CD4-positive, alpha-beta T cell treated with Interleukin-12 subunit alpha and Interleukin-12 subunit beta, for 1 hour (primary cell): ENCODE measurements around the gene DND1.
A peak's percentile ranks its signal among the peaks of the same experiment; 100 is the strongest.
"Not testable (repeated sequence)": the region's sequence is repeated elsewhere in the genome, so short reads cannot be mapped to it uniquely, and the experiment has no call there.

Experiments used
- DNase-seq: peaks from one replicate; pipeline ENCODE4 v3.0.0-alpha.2; 2020

The DND1 gene

DNA sequence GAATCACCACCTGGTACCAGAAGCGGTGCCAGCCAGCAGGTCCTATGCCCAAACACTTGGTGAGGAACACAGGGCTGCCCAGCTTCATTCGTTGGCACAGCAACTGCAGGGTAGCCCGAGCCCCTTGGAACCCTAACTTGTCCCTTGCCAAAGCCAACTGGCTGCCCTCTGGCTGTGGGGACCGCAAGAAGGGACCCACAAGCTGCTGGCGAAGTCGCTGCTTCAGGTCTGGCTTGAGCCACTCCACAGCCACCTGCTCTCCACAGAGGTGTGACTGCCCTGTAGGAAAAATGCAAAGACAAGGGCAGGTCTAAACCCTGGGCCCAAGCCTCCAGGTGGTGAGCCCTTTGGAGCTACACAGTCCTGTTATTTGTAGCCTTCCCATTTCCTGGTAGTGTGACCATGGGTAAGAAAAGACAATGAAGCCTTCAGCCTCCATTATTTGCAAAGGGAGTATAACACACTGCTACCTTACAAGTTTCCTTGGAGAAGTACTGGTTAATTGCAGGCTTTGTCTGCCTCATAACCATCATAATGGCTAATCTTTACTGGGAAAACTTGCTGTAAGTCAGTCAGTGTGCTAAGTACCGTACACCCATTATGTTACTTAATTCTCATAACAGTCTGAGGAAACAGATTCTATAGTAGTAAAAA is 1.8 kb downstream of the DND1 start:
- no peak for DNase-seq

DNA sequence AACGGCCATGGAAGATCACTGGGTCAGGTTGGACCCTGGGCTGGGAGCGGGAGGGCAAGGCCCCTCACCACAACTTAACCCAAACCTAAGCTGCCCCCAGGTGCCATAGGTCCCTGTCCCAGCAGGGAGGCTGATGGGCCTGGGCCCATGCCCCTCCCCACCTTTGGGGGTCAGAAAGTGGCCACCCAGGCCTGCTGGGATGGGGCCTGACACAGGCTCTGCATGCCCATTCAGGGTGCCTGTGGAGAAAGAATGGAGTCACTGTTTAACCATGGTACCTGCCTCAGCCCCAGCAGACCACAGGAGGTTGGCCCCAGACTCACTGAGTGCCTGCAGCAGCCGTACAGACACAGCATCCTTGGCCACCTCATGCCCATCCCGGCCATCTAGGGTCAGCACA is 2.3 kb downstream of the DND1 start:
- not testable (repeated sequence) for DNase-seq

DNA sequence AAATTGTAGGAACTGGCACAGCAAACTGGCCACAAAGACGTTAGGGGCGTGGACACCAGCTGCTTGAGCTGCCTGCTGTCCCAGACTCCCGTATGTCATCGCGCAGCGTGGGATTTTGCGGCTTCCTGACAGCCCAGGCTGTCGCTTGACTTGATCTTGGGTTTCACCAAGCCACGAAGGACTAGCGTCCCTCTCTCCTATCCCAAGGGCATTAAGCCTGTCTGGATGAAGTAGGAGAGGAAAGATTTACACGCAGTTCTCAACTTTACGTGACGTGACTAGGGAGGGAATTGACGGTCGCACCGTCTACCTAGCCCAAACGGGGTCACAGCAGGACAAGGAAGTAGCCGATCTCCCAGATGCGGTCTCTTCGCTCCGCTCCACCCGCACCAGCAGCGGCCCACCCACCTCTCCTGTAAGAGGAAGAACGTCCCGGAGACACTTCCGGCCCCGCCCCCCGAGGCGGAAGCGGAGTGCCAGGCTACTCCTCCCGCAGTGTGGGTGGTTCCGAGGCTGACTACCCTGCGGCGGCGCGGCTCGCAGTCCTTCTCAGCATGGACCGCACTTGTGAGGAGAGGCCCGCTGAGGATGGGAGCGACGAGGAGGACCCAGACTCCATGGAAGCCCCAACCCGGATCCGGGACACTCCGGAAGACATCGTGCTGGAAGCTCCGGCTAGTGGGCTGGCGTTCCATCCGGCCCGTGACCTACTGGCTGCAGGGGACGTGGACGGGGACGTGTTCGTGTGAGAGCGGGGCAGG is 8.8 kb downstream of the DND1 start, which contains the start of gene WDR55:
Gene WDR55 (plus strand): TSS at position 546 of the 761 bp plus-strand sequence. CDS start 9 bp downstream, at position 555.
- DNase-seq = peak; percentile 94

DNA sequence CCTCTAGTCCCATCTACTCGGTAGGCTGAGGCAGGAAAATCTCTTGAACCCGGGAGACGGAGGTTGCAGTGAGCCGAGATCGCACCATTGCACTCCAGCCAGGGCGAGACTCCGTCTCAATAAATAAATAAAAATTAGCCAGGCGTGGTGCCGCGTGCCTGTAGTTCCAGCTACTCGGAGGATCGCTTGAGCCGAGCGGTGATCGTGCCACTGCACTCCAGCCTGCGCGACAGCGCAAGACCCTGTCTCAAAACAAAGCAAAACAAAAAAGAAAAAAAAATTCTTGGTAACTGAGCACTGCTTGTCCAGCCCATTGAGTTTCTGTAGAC is 9.4 kb downstream of the DND1 start:
- DNase-seq = no peak

DNA sequence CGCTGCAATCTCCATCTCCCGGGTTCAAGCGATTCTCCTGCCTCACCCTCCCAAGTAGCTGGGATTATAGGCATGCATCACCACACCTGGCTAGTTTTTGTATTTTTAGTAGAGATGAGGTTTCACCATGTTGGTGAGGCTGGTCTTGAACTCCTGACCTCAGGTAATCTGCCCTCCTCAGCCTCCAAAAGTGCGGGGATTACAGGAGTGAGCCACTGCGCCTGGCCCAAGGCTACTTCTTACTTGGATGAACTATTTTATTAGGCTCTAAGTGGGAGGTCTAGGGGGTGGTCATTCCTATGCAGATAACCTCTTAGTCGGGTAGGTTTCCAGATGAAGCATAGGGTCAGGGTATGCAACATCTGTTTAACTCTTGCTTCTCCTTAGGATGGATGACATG is 13.0 kb downstream of the DND1 start:
- not testable (repeated sequence) for DNase-seq

DNA sequence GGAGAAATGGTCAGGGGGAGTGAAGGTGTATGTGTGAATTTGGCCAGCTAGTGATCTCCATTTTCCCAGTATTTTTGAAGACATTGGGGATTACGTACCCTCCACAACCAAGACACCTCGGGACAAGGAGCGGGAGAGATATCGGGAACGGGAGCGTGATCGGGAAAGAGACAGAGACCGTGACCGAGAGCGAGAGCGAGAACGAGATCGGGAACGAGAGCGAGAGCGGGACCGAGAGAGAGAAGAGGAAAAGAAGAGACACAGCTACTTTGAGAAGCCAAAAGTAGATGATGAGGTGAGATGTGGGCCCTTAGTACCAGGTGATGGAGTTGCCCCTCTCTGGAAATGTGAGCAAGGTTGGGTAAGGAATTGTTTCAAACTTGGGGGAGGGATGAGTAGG is 14.5 kb downstream of the DND1 start:
- DNase-seq = no peak

DNA sequence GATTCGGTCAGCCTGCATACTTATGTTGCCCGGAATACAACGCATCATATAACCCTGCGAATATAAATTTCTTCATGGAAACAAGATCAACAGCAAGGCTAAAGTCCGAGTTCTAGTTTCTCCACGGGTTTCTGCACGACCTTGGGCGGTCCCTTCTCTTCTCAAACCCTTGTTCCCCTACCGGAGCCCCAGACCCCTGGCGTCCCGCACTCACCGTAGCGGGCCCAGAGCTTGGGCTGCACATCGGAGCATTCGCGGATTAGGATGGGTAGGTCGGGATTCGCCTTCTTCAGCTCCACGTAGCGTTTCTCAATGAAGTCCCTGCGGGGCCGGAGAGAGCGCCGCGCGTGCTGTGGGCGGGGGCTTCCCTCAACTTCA is 26.3 kb downstream of the DND1 start:
- DNase-seq = no peak

DNA sequence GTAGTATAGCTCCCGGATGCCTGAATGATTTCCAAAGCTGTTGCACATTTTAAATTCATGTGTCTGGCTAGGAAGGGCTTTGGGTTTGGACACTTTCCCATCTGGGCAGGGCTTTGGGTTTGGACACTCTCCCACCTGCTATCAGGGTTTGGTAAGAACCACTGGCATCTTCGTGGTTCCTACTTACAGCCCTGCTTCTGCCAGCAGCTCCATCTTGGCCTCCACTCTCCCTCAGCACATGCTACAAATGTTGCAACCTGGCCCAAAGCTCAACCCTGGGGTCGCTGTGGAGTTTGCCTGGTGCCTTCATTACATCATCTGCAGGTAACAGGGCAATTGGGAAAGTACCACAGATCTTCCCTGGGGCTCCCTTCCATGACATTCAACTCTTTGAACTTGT is 30.7 kb downstream of the DND1 start:
- DNase-seq = no peak

DNA sequence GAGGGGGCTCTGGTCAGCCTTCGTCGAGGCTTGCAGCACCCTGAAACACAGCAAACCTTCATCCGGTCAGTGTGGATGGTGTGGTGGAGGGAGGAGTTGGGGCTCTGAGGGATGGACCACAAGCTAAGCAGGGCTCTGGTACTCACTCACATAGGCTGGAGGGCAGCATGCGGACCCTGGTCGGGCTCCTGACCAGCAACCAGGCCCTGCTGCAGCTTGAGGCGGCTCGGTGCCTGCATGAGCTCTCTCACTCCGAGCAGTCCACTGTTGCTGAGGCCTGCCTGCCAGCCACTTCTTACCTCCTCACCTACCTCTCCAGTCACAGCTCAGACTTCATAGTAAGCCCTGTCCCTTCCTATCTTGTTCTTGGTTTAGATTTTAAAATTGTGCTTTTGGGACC is 31.7 kb downstream of the DND1 start:
- no peak for DNase-seq

DNA sequence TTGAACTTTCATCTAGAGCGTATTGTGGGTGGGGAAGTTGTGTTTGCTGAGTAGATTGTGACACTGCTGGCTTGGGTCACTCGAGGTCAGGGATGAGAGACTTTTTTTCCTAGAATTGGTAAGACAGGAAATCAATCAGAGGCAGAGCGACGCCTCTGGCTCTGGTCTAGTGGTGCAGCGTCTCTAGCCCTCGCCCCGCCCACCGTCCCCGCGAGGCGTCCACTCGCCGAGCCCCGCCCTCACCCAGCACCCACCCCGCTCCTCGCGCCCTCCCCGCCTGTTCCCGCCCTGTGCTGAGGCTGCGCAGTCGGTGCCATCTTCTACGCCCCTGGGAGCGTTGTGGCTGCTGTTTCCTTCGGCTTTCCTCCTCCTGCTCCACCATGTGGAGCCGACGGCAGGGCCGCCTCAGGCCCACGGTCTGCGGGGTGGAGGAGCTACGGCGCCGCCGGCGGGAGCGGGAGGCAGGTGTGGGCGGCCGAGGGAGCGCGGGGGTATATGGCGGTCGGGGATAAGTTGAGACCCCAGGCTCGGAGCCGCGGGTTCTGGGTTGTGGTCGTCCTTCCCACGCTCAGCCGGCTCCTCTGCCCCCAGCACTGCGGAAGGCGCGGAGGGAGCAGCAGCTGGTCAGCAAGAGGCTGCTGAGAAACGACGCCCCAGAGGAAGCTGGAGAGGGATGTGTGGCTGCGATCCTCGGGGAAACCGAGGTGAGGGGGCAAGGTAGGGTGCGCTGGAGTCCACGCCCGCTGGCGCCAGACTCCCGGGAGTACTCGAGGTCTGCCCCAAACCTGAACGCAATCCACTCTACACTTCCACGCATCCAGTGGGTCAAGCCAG is 34.0 kb downstream of the DND1 start, which contains the start of gene TMCO6:
Gene TMCO6 (plus strand): TSS at position 304 of the 834 bp plus-strand sequence. CDS start 77 bp downstream, at position 381.
- peak; percentile 97 for DNase-seq

DNA sequence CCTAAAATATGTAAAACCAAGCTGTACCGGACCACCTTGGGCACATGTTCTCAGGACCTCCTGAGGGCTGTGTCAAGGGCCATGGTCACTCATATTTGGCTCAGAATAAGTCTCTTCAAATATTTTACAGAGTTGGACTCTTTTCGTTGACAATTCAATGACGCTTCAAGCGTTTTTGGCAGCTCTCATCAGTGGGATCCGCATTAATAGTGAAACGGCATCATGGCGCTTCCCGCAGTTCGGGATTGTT is 34.6 kb downstream of the DND1 start:
- DNase-seq = not testable (repeated sequence)

DNA sequence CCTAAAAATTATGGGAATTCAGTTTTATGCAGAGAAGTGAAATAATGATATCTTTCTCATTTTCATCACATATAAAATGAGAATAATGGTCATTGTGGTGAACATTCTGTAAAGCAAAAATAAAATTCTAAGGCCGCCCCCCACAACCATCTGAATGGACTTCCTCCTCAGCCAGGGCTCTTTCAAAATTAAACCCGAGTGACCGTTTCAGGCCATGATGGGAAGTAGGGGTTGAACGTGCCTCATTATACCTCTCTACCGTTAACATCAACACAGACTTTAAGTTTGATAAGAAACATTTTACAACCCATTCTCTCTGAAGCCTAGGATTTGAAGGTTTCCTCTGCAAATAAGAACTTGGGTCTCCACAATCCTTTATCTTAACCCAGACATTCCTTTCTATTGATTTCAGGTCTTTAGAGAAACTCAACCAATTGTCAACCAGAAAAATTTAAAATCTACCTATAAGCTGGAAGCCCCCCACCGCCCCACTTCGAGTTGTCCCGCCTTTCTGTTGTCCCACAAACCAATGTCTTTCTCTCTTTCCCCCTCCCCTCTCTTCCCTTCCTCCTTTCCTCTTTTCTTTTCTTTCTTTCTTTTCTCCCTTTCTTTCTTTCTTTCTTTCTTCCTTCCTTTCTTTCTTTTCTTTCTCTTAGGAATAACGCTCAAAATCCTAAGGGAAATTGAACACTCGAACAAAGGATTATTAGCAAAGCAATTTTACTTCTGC is 35.8 kb downstream of the DND1 start:
- DNase-seq = no peak

DNA sequence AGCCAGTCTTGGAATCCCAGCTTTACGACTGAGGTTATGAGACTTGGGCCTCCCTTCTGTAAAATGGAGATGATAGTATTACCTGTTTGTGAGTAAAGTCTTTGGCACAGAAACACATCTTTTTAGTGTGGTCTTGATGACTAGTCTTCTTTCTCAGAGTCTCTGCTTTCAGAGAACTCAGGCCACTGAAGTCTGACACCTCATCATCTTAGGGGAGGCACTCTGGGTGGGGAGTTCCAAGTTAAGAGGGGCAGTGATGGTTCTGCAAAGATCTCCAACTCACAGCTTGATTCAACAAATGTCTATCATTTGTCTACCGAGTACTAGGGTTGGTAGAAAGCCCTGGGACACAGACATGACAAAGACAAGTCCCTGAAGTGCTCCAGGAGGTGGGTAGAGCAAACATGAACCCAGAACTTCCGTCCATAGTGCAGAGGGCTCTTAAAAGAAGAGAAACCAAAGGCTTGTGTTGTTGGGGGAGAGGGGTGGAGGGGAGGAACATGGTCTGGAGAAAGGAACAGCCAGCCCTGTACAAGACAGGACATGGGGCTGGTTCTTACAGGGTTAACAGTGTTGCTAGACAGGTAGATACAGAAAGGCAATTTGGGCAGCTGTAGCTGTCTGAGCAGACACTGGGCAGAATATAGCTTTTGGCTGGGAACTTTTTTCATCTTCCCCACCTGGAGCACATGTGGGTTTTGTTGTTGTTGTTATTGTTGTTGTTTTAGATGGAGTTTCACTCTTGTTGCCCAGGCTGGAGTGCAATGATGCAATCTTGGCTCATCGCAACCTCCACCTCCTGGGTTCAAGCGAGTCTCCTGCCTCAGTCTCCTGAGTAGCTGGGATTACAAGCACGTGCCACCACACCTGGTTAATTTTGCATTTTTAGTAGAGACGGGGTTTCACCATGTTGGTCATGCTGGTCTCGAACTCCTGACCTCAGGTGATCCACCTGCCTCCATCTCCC is 37.8 kb downstream of the DND1 start:
- no peak for DNase-seq

DNA sequence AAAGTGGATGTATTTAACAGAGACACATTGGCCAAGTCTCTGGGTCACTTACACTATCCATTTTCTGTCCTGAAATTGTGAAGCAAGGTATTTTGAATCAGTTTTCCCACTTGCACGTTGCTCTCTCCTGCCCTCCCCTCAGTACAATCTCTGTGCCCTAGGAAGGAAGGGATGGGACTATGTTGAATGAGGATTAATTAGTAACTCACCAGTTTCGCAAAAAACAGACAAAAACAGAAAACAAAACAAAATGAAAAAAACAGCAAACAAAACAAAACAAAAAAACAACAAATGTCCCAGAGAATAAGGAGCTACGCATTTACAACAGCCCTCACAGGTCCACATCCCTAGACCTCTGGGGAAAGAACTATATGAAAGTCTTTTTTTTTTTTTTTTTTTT is 39.3 kb downstream of the DND1 start:
- DNase-seq = no peak

DNA sequence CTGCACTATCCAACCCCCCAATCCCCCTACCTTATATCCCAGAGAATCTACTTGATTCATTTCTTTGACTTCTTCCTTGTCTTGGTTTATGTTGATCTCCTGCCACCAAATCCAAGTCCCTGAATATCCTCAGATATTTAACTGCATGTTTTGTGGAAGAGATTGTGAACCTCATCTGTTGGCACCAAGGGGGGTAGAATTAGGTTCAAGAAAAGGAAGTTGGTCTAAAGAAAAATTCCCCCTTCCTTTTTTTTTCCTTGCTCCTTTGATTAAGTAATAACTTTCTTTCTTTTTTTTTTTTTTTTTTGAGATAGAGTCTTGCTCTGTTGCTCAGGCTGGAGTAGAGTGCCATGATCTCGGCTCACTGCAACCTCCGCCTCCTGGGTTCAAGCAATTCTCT is 39.9 kb downstream of the DND1 start:
- no peak for DNase-seq

DNA sequence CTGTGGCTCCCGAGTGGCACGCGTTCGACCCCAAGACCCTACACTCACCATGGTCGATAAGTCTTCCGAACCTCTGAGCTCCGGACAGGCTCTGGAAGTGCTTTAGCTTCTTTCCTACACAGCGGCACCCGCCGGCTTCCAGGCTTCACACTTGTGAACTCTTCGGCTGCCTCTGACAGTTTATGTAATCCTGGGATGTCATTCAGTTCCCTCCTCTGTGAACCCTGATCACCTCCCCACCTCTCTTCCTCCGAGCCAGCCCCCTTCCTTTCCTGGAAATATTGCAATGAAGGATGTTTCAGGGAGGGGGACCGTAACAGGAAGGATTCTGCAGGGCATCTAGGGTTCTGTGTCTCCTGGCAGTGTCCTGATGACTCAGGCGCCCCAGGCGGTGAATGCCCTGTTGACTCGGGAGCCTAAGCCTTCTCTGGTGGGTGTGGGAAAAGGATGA is 40.3 kb downstream of the DND1 start, which contains the start of gene CD14:
Gene CD14 (minus strand): TSS at position 155 of the 451 bp plus-strand sequence. CDS start 104 bp downstream, at position 51.
- no peak for DNase-seq

DNA sequence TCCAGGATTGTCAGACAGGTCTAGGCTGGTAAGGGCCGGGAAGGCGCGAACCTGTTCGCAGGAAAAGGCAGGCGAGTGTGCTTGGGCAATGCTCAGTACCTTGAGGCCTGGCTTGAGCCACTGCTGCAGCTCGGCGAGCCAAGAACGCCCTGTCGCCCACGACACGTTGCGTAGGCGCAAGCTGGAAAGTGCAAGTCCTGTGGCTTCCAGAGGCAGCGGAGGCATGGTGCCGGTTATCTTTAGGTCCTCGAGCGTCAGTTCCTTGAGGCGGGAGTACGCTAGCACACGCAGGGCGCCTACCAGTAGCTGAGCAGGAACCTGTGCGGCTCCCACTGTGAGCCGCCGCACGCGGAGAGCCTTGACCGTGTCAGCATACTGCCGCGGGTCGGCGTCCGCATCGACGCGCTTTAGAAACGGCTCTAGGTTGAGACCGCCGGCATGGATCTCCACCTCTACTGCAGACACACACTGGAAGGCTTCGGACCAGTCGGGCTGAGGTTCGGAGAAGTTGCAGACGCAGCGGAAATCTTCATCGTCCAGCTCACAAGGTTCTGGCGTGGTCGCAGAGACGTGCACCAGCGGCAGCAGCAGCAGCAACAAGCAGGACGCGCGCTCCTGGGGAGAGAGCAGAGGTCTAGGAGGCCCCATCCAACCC is 40.9 kb downstream of the DND1 start:
- DNase-seq = peak; percentile 55

DNA sequence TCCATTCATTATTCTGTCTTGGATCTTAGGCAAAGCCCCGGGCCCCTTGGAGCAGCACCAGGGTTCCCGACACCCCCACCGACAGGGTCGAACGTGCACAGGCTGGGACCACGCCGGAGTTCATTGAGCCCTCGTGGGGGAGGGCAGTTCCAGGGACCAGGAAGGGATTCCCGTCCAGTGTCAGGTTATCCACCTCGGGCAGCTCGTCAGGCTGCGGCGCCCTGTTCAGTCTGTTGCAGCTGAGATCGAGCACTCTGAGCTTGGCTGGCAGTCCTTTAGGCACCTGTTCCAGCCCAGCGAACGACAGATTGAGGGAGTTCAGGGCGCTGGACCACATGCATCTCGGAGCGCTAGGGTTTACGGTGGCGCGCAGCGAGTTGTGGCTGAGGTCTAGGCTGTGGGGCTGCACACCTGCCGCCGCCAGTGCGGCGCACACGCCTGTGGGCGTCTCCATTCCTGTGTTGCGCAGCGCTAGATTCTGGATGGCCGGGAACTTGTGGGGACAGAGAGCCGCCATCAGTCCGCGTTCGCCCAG is 41.5 kb downstream of the DND1 start:
- peak; percentile 40 for DNase-seq

DNA sequence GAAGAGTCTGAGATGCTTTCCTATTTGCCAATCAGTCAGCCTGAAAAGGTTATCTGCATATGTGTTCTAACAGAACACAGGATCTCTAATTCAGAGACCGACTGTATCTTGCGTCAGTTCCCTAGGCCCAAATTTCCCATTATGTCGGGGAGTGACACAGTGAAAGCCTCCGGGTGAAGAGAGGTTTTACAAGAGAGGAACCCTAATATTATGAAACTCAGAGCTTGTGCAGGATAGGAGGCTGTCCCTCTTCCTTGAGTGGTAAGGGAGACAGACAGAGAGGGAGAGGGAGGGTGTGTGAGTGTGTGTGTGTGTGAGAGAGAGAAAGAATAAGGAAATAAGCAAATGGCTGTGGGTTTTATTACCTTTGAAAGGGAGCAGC is 42.3 kb downstream of the DND1 start:
- DNase-seq = no peak

DNA sequence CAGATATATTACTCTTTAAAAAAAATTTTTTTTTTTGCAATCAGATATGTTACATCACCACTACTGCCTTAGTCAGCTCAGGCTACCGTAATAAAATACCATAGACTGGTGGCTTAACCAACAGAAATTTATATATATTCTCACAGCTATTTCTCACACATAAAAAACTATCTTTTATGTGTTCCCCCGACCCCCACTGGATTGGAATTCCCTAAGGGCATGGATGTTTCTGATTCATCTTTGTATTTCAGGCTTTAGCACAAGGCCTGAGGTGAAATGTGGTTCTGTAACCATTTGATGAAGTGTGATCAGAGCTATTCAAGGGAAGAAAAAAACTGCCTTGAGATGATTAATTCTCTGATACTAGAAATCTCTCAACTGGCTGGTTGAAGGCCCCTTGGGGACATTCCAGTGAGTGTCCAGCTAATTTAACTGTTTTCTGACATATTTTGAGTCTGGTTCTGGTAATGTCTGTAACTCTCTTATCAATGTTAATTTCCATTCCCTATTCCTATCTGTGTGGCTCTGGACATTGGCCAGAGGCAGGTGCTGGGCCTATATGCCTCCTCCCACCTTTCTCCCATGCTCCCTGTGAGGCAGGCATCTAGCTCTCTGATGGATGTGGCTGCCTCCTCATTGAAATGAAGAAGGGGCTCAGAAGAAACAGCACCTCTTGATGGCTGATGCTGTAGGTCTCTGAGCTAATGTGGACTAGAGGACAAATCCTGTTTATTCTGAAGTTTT is 42.9 kb downstream of the DND1 start:
- no peak for DNase-seq
